Loucy (cell line): Measurements from ENCODE around the gene RUSF1.

Experiments used
- H2AFZ ChIP-seq: fragments of 200-600 bp; sonication (generic); 2 replicates; pipeline ENCODE4 v1.6.0; 2016; ENCODE audit warnings: antibody characterized with exemption, mild to moderate bottlenecking, low read length, moderate library complexity
- H3F3A ChIP-seq: fragments of 200-600 bp; 2 replicates; pipeline ENCODE4 v1.6.0; 2016; ENCODE audit warnings: antibody characterized with exemption, low read depth, mild to moderate bottlenecking
- H3K27me3 ChIP-seq: fragments of 200-600 bp; sonication (generic); 2 replicates; pipeline ENCODE4 v1.6.1; 2014; ENCODE audit warnings: low read length, mild to moderate bottlenecking; ENCODE audit not compliant: insufficient read depth, poor library complexity, severe bottlenecking
- H3K36me3 ChIP-seq: fragments of 200-600 bp; sonication (generic); 2 replicates; pipeline ENCODE4 v1.6.1; 2016; ENCODE audit warnings: low read length; ENCODE audit not compliant: insufficient read depth
- H3K4me1 ChIP-seq: fragments of 200-600 bp; sonication (generic); 2 replicates; pipeline ENCODE4 v1.5.1; 2014; ENCODE audit warnings: low read length, mild to moderate bottlenecking; ENCODE audit not compliant: insufficient read depth, poor library complexity, severe bottlenecking
- H3K4me2 ChIP-seq: fragments of 200-600 bp; sonication (generic); 2 replicates; pipeline ENCODE4 v1.6.0; 2014; ENCODE audit warnings: antibody characterized with exemption, low read length, low read depth, mild to moderate bottlenecking; ENCODE audit not compliant: poor library complexity, severe bottlenecking
- H3K4me3 ChIP-seq: fragments of 200-600 bp; sonication (generic); 2 replicates; pipeline ENCODE4 v1.5.1; 2014; ENCODE audit warnings: low read length, mild to moderate bottlenecking, mixed read lengths; ENCODE audit not compliant: poor library complexity, severe bottlenecking
- H3K79me2 ChIP-seq: fragments of 200-600 bp; sonication (generic); 2 replicates; pipeline ENCODE4 v1.6.1; 2014; ENCODE audit warnings: low read length; ENCODE audit not compliant: insufficient read depth
- H3K9ac ChIP-seq: fragments of 200-600 bp; sonication (generic); 2 replicates; pipeline ENCODE4 v1.6.0; 2014; ENCODE audit warnings: mild to moderate bottlenecking, low read depth, low read length, moderate library complexity; ENCODE audit not compliant: poor library complexity, severe bottlenecking
- H3K9me2 ChIP-seq: fragments of 200-600 bp; sonication (generic); replicated peaks from 2 replicates; pipeline ENCODE4 v1.6.1; 2016; ENCODE audit warnings: low read depth, low read length, mixed read lengths
- H3K9me3 ChIP-seq: fragments of 200-600 bp; sonication (generic); 2 replicates; pipeline ENCODE4 v1.6.1; 2014; ENCODE audit warnings: mild to moderate bottlenecking, antibody characterized with exemption, low read length, low read depth; ENCODE audit not compliant: insufficient read depth
- H4K20me1 ChIP-seq: fragments of 200-600 bp; sonication (generic); 2 replicates; pipeline ENCODE4 v1.6.0; 2014; ENCODE audit warnings: antibody characterized with exemption, low read length, mild to moderate bottlenecking; ENCODE audit not compliant: insufficient read depth, poor library complexity, severe bottlenecking
- EZH2phosphoT487 ChIP-seq: fragments of 200-600 bp; IDR thresholded peaks from 2 replicates; pipeline ENCODE4 v1.6.1; 2018; ENCODE audit warnings: antibody characterized with exemption, mild to moderate bottlenecking, moderate library complexity, borderline replicate concordance
- TF ChIP-seq, protein P1 (sequence below): fragments of 200-600 bp; sonication (generic); conservative IDR thresholded peaks from 2 replicates; pipeline ENCODE4 v1.5.1; 2014; ENCODE audit warnings: mild to moderate bottlenecking, antibody characterized with exemption, low read length

RUSF1 gene

DNA sequence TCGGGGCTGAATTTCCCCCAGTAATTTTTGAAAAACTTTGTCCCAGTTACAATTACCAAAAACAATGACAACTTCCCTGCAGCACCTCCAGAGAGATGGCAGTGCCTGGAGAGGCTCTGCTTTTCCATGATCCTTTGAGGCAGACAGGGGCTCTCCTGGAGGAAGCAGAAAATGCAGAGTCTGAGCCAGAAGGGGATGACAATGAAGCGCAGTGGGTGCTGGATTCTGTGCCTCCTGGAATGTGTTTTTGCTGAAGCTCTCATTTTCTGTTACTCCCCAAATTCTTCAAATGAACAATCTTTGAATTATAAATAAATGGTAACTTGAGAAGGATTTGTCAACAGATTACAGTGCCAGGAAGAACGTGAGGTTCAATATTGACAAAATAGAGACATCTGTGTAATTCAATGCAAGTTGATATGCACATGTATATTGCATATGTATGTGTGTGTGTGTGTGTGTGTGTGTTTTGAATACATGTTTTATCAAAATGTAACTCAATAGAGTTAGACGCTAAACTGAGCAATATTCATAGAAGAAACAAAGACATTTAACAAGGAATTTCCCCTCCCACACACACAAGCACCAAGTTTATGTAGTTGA is 9.7 kb upstream of the RUSF1 start:
- 0 out of 2 replicates have a peak, but pooled peaks cover 3% of the 10 kb centered on the region for H3F3A ChIP-seq
- H3K9me2 ChIP-seq, result no peaks in the 10 kb centered on the region
- H3K79me2 ChIP-seq, result no peaks in the 10 kb centered on the region
- H3K4me1 ChIP-seq, result peaks cover 20% of the 10 kb centered on the region
- H3K9me3 ChIP-seq, result no peaks in the 10 kb centered on the region
- no peak overlapping the region for H3K4me2 ChIP-seq
- TF ChIP-seq, protein P1, sequence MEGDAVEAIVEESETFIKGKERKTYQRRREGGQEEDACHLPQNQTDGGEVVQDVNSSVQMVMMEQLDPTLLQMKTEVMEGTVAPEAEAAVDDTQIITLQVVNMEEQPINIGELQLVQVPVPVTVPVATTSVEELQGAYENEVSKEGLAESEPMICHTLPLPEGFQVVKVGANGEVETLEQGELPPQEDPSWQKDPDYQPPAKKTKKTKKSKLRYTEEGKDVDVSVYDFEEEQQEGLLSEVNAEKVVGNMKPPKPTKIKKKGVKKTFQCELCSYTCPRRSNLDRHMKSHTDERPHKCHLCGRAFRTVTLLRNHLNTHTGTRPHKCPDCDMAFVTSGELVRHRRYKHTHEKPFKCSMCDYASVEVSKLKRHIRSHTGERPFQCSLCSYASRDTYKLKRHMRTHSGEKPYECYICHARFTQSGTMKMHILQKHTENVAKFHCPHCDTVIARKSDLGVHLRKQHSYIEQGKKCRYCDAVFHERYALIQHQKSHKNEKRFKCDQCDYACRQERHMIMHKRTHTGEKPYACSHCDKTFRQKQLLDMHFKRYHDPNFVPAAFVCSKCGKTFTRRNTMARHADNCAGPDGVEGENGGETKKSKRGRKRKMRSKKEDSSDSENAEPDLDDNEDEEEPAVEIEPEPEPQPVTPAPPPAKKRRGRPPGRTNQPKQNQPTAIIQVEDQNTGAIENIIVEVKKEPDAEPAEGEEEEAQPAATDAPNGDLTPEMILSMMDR, result no peak
- TF ChIP-seq EZH2phosphoT487, result no peak
- H3K36me3 ChIP-seq, result no peaks in the 10 kb centered on the region
- no peak overlapping the region for H3K9ac ChIP-seq
- H2AFZ ChIP-seq, result no peak overlapping the region
- H3K27me3 ChIP-seq, result no peaks in the 10 kb centered on the region
- H4K20me1 ChIP-seq, result no peaks in the 10 kb centered on the region
- no peak overlapping the region for H3K4me3 ChIP-seq

DNA sequence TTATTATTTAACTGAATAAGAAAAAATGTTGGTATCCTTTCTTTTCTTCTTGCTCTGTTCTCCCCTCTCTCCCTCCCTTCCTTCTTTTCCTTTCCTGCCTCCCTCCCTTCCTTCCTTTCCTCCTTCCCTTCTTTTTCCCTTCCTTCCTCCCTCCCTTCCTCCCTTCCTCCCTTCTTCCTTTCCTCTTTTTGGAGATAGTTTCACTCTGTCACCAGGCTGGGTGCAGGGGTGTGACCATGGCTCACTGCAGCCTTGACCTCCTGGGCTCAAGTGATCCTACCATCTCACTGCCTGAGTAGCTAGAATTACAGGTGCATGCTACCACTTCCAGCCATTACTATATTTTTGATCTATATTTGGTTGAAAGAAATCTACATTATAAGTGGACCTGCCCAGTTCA is 5.7 kb upstream of the RUSF1 start:
- H3K4me2 ChIP-seq, result no peak overlapping the region
- no peak for TF ChIP-seq EZH2phosphoT487
- TF ChIP-seq, protein P1, result no peak
- no peak overlapping the region for H3K9ac ChIP-seq
- H4K20me1 ChIP-seq, result no peaks in the 10 kb centered on the region
- no peaks in the 10 kb centered on the region for H3K36me3 ChIP-seq
- H3F3A ChIP-seq, result 0 out of 2 replicates have a peak, but pooled peaks cover 3% of the 10 kb centered on the region
- peaks cover 4% of the 10 kb centered on the region; the same call in 1 of the 2 replicates for H3K9me3 ChIP-seq
- H3K9me2 ChIP-seq, result no peaks in the 10 kb centered on the region
- no peak overlapping the region for H3K4me3 ChIP-seq
- H3K4me1 ChIP-seq, result peaks cover 28% of the 10 kb centered on the region
- no peak overlapping the region for H2AFZ ChIP-seq
- peaks cover 11% of the 10 kb centered on the region for H3K79me2 ChIP-seq
- H3K27me3 ChIP-seq, result no peaks in the 10 kb centered on the region

DNA sequence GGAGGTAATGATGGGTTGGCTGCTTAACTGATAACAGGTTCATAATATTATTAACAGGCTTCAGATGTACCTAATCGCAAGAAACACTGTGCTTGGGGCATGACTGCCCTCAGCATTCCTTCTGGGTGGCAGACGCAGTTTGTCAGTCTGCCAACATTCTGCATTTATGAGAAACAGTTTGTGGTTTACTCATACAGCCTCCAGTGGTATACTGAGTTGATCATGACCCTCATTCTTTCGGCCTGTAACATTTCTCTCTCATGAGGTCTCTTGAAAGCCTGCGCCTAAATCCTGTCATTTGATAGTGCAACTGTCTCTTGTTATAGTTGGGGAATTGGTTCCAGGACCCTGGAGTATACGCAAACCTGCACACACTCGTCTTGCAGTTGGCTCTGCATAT is 4.9 kb upstream of the RUSF1 start:
- Histone ChIP-seq H3F3A (0 out of 2 replicates have a peak, but pooled peaks cover 3% of the 10 kb centered on the region), H3K79me2 (peaks cover 17% of the 10 kb centered on the region), H3K36me3 (no peaks in the 10 kb centered on the region), H3K4me2 (peak overlapping the region; percentile 25), H3K4me1 (peaks cover 30% of the 10 kb centered on the region), H4K20me1 (no peaks in the 10 kb centered on the region), H2AFZ (no peak overlapping the region), H3K4me3 (no peak overlapping the region), H3K9me2 (no peaks in the 10 kb centered on the region), H3K27me3 (no peaks in the 10 kb centered on the region), H3K9me3 (peaks cover 4% of the 10 kb centered on the region; the same call in 1 of the 2 replicates), H3K9ac (peak overlapping the region; percentile 17)
- TF ChIP-seq EZH2phosphoT487, result no peak
- TF ChIP-seq, protein P1, result no peak
